Activated naive CD4-positive, alpha-beta T cell treated with anti-CD3 and anti-CD28 coated beads for 36 hours (primary cell): ENCODE measurements around the gene CTAGE6. TPM values are rescaled to one million over a fixed set of nuclear protein-coding genes. Genes with fewer than 3 reads are reported as not detected.
"Not testable (repeated sequence)": the region's sequence is repeated elsewhere in the genome, so short reads cannot be mapped to it uniquely, and the experiment has no call there.

Source experiments
- CTCF ChIA-PET: fragments of 350-600 bp; sonication (Branson Sonifier 250); formaldehyde crosslinking; loops from one replicate; lab custom pipeline; 2021; ENCODE audit warnings: antibody characterized with exemption; lab: Charles Lee
- DNase-seq: peaks from one replicate; pipeline ENCODE4 v3.0.0-alpha.2; 2020
- H3K27ac Mint-ChIP-seq: one replicate; pipeline ENCODE4 v1.8.0; 2021; ENCODE audit warnings: mild to moderate bottlenecking, mixed read lengths
- H3K27me3 Mint-ChIP-seq: one replicate; pipeline ENCODE4 v1.8.0; 2021; ENCODE audit warnings: low read depth, mixed read lengths
- H3K36me3 Mint-ChIP-seq: one replicate; pipeline ENCODE4 v1.8.0; 2021; ENCODE audit warnings: low read depth, mixed read lengths
- H3K4me1 Mint-ChIP-seq: one replicate; pipeline ENCODE4 v1.8.0; 2021; ENCODE audit warnings: low read depth, mixed read lengths
- H3K4me3 Mint-ChIP-seq: one replicate; pipeline ENCODE4 v1.8.0; 2021; ENCODE audit warnings: mild to moderate bottlenecking, moderate library complexity, mixed read lengths
- H3K9me3 Mint-ChIP-seq: one replicate; pipeline ENCODE4 v1.8.0; 2021; ENCODE audit warnings: mixed read lengths
- intact Hi-C: fragments of 100-400 bp; cut with micrococcal nuclease; formaldehyde crosslinking; loops from one replicate; pipeline ENCODE4 v1.15.1; 2023
- total RNA-seq, 2 experiments: library from RNA; stranded (reverse); gene quantifications; one replicate each; pipeline ENCODE4 v1.2.3, GENCODE V29; 2021

Gene CTAGE6
- under 1 TPM; 0.98 to 0.99 TPM for total RNA-seq

- H3K4me1 Mint-ChIP-seq, H3K27me3 Mint-ChIP-seq, CTCF ChIA-PET, H3K9me3 Mint-ChIP-seq, H3K27ac Mint-ChIP-seq, intact Hi-C loops, H3K36me3 Mint-ChIP-seq, DNase-seq, H3K4me3 Mint-ChIP-seq: not testable (repeated sequence)
Observed at GRCh38 chr7:143757596-143757995, at the start of gene CTAGE6. TSS of gene CTAGE6 (minus strand) at chr7:143757696. CDS start at chr7:143757658, 38 bp downstream.

- H3K27ac Mint-ChIP-seq, H3K36me3 Mint-ChIP-seq, H3K4me3 Mint-ChIP-seq, H3K27me3 Mint-ChIP-seq, H3K4me1 Mint-ChIP-seq, intact Hi-C loops, H3K9me3 Mint-ChIP-seq, DNase-seq, CTCF ChIA-PET: not testable (repeated sequence)
Observed at GRCh38 chr7:143806664-143807071, 49.2 kb upstream of the CTAGE6 start.

- DNase-seq, H3K9me3 Mint-ChIP-seq, H3K36me3 Mint-ChIP-seq, H3K27me3 Mint-ChIP-seq, H3K4me3 Mint-ChIP-seq, H3K4me1 Mint-ChIP-seq, CTCF ChIA-PET, H3K27ac Mint-ChIP-seq, intact Hi-C loops: not testable (repeated sequence)
Observed at GRCh38 chr7:143797896-143798290, 40.4 kb upstream of the CTAGE6 start.

GRCh38 chr7:143797119-143797895 lies 39.8 kb upstream of the CTAGE6 start:
- intact Hi-C loops, DNase-seq, CTCF ChIA-PET, H3K4me1 Mint-ChIP-seq, H3K27me3 Mint-ChIP-seq, H3K36me3 Mint-ChIP-seq, H3K4me3 Mint-ChIP-seq, H3K9me3 Mint-ChIP-seq, H3K27ac Mint-ChIP-seq: not testable (repeated sequence)

- intact Hi-C loops, H3K9me3 Mint-ChIP-seq, H3K4me3 Mint-ChIP-seq, DNase-seq, H3K27ac Mint-ChIP-seq, H3K36me3 Mint-ChIP-seq, CTCF ChIA-PET, H3K4me1 Mint-ChIP-seq, H3K27me3 Mint-ChIP-seq: not testable (repeated sequence)
Observed at GRCh38 chr7:143795653-143796052, 38.2 kb upstream of the CTAGE6 start.

- DNase-seq: peak; percentile 70
- H3K9me3 Mint-ChIP-seq, H3K4me3 Mint-ChIP-seq, CTCF ChIA-PET, H3K4me1 Mint-ChIP-seq, H3K27me3 Mint-ChIP-seq, H3K36me3 Mint-ChIP-seq, H3K27ac Mint-ChIP-seq, intact Hi-C loops: not testable (repeated sequence)
Observed at GRCh38 chr7:143792633-143793032, 35.1 kb upstream of the CTAGE6 start.

- H3K27me3 Mint-ChIP-seq, H3K4me3 Mint-ChIP-seq, H3K9me3 Mint-ChIP-seq, CTCF ChIA-PET, H3K27ac Mint-ChIP-seq, H3K4me1 Mint-ChIP-seq, intact Hi-C loops, H3K36me3 Mint-ChIP-seq, DNase-seq: not testable (repeated sequence)
Observed at GRCh38 chr7:143785415-143786182, 28.1 kb upstream of the CTAGE6 start.

GRCh38 chr7:143779591-143779990 lies 22.1 kb upstream of the CTAGE6 start:
- H3K27ac Mint-ChIP-seq, H3K4me3 Mint-ChIP-seq, H3K9me3 Mint-ChIP-seq, H3K27me3 Mint-ChIP-seq, H3K36me3 Mint-ChIP-seq, CTCF ChIA-PET, intact Hi-C loops, DNase-seq, H3K4me1 Mint-ChIP-seq: not testable (repeated sequence)

- CTCF ChIA-PET, H3K4me1 Mint-ChIP-seq, H3K9me3 Mint-ChIP-seq, intact Hi-C loops, H3K27ac Mint-ChIP-seq, H3K36me3 Mint-ChIP-seq, H3K4me3 Mint-ChIP-seq, H3K27me3 Mint-ChIP-seq, DNase-seq: not testable (repeated sequence)
Observed at GRCh38 chr7:143772738-143773468, 15.4 kb upstream of the CTAGE6 start.

GRCh38 chr7:143767531-143767930 lies 10.0 kb upstream of the CTAGE6 start:
- H3K4me3 Mint-ChIP-seq, H3K27me3 Mint-ChIP-seq, H3K36me3 Mint-ChIP-seq, H3K27ac Mint-ChIP-seq, intact Hi-C loops, CTCF ChIA-PET, H3K9me3 Mint-ChIP-seq, DNase-seq, H3K4me1 Mint-ChIP-seq: not testable (repeated sequence)

GRCh38 chr7:143765678-143766077 lies 8.2 kb upstream of the CTAGE6 start:
- H3K36me3 Mint-ChIP-seq, H3K27ac Mint-ChIP-seq, H3K4me1 Mint-ChIP-seq, H3K27me3 Mint-ChIP-seq, H3K4me3 Mint-ChIP-seq, H3K9me3 Mint-ChIP-seq, CTCF ChIA-PET, DNase-seq, intact Hi-C loops: not testable (repeated sequence)

- H3K4me1 Mint-ChIP-seq, H3K27me3 Mint-ChIP-seq, H3K36me3 Mint-ChIP-seq, H3K27ac Mint-ChIP-seq, H3K4me3 Mint-ChIP-seq, intact Hi-C loops, H3K9me3 Mint-ChIP-seq, DNase-seq, CTCF ChIA-PET: not testable (repeated sequence)
Observed at GRCh38 chr7:143763065-143763464, 5.6 kb upstream of the CTAGE6 start.
